Hematopoietic multipotent progenitor cell treated with erythropoietin and hydrocortisone succinate and interleukin-3 and kit ligand, for 17 days (in vitro differentiated cells): Measurements from ENCODE around the gene TRPC3.

Experiments
- DNase-seq: peaks from one replicate; pipeline ENCODE4 v3.0.0-alpha.2; 2015; ENCODE audit warnings: low spot score

Gene TRPC3

GRCh38 chr4:121951521-121952110 lies at the start of gene TRPC3:
TRPC3 (minus strand) TSS chr4:121952060; CDS start chr4:121951680, 380 bp downstream.
- no peak for DNase-seq

- no peak for DNase-seq
Observed at GRCh38 chr4:122000849-122001248, 49.0 kb upstream of the TRPC3 start.

- no peak for DNase-seq
Observed at GRCh38 chr4:121998024-121998423, 46.2 kb upstream of the TRPC3 start.

GRCh38 chr4:121995790-121996537 lies 44.1 kb upstream of the TRPC3 start:
- no peak for DNase-seq

GRCh38 chr4:121991968-121992367 lies 40.1 kb upstream of the TRPC3 start:
- DNase-seq = no peak

- no peak for DNase-seq
Observed at GRCh38 chr4:121990489-121990888, 38.6 kb upstream of the TRPC3 start.

GRCh38 chr4:121989715-121990114 lies 37.9 kb upstream of the TRPC3 start:
- no peak for DNase-seq

- no peak for DNase-seq
Observed at GRCh38 chr4:121988950-121989349, 37.1 kb upstream of the TRPC3 start.

- DNase-seq = no peak
Observed at GRCh38 chr4:121980643-121981042, 28.8 kb upstream of the TRPC3 start.

- no peak for DNase-seq
Observed at GRCh38 chr4:121978172-121978516, 26.3 kb upstream of the TRPC3 start.

GRCh38 chr4:121977251-121978171 lies 25.7 kb upstream of the TRPC3 start:
- no peak for DNase-seq

- DNase-seq = no peak
Observed at GRCh38 chr4:121975784-121976183, 23.9 kb upstream of the TRPC3 start.

GRCh38 chr4:121973816-121974215 lies 22.0 kb upstream of the TRPC3 start:
- DNase-seq = no peak

GRCh38 chr4:121968859-121969258 lies 17.0 kb upstream of the TRPC3 start:
- DNase-seq = no peak

GRCh38 chr4:121964958-121965357 lies 13.1 kb upstream of the TRPC3 start:
- no peak for DNase-seq

- no peak for DNase-seq
Observed at GRCh38 chr4:121960818-121961217, 9.0 kb upstream of the TRPC3 start.

GRCh38 chr4:121958777-121959176 lies 6.9 kb upstream of the TRPC3 start:
- DNase-seq = no peak

- DNase-seq = no peak
Observed at GRCh38 chr4:121957266-121957665, 5.4 kb upstream of the TRPC3 start.

- no peak for DNase-seq
Observed at GRCh38 chr4:121953860-121954259, 2.0 kb upstream of the TRPC3 start.

GRCh38 chr4:121952290-121952689 lies 430 bp upstream of the TRPC3 start:
- DNase-seq = no peak

- DNase-seq = no peak
Observed at GRCh38 chr4:121950680-121951520, 960 bp downstream of the TRPC3 start.

- peak; percentile 6 for DNase-seq
Observed at GRCh38 chr4:121950212-121950679, 1.6 kb downstream of the TRPC3 start.
